ENCODE measurements around the gene C8G.

C8G gene

GRCh38 chr9:136940526-136941230 is 4.4 kb upstream of the C8G start:
- no peak for DNase-seq (ENCODE audit: extremely low read depth in 1 of 2, low read depth in 1 of 2)

DNA sequence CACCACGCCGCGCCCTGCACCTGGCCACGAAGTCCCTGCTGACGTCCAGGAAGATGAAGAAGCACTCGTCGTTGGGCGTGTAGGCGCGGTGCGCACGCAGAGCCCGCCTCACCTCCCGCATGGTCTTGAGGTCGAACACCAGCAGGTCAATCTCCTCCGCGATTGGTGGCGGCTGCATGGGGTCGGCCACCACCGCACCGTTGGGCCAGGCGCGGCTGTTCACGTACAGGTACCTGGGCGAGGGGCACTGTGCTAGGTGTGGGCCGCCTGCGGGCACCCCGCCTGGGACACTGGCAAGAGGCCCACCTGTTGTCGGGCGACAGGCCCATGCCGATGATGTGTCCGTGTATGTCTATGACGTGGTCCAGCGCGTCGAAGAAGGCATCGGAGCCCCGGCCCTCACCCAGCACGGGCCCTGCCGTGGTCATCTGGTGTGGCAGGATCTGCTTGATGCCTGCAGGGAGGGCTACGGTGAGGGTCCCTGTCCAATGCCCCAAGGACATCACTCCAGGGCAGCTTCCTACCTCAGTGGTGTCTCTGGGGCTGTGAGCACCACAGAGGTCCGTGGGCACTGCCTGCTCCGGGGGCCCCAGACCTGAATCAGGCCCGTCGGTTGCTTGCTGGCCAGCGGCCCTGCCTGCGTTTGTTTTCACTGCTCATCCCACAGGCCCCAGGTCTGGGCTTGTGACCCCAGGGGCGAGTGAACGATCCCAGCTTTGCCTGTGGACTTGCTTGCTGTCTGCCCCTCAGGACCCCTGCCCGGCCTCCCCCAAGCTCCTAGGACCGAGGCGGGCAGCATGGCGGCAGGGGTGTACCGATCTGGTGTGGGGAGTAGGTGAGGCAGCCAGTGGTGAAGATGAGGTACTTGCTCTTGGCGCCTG is 3.6 kb upstream of the C8G start:
- DNase-seq (ENCODE audit: extremely low read depth in 1 of 2, low read depth in 1 of 2), result no peak

DNA sequence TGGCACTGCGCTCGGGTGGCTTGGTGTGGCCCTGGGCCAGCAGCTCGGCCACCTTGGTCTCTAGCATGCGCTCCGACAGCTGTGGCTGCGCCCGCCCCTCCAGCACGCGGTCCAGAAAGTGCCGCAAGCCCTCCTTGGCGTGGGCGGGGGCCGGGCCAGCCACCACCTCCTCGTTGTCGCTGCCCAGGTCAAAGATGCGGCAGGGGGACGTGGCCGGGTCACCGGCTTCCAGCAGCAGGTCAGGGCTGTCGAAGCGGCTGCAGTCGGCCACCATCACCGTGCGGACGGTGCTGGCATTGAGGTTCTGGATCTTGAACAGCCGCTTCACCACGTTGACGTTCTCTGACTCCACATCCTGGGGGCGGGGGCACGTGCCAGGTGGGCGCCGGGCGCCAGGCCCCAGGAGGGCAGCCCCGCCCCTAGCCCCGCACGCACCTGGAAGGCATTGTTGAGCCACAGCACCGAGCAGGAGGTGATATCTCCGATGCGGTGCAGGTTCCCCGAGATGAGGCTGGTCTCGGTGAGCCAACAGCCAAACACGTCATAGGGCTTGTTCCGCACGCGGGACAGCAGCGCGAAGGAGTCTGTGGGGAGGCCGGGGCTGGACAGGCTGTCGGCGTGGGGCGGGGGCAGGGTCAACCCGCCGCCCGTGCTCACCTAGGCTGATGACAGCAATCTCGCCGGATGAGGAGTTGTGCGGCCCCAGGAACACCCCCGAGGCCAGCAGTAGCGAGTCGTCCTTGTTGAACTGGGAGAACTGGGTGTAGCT is 2.7 kb upstream of the C8G start:
- no peak for DNase-seq (ENCODE audit: extremely low read depth in 1 of 2, low read depth in 1 of 2)

DNA sequence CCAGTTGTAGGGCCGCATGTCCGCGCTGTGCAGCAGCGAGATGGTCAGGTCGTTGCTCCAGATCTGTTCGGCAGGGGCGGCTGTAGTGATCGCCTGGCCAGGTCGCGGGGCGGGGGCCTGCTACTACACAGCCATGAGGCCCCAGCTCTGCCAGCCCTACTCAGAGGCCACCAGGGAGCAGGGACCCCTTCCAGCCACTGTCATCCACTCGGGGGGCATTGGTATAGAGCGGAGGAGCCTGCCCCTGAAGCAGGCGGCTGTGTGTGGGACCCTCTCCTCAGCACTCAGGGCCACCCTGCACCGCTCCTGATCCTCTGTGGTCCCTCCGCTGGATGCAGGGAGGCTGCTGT is 2.2 kb upstream of the C8G start:
- DNase-seq (ENCODE audit: extremely low read depth in 1 of 2, low read depth in 1 of 2), result no peak

GRCh38 chr9:136943291-136944211 is 1.5 kb upstream of the C8G start:
- peak in 1 of 2 donors; percentile 22 for DNase-seq (ENCODE audit: extremely low read depth in 1 of 2, low read depth in 1 of 2)

DNA sequence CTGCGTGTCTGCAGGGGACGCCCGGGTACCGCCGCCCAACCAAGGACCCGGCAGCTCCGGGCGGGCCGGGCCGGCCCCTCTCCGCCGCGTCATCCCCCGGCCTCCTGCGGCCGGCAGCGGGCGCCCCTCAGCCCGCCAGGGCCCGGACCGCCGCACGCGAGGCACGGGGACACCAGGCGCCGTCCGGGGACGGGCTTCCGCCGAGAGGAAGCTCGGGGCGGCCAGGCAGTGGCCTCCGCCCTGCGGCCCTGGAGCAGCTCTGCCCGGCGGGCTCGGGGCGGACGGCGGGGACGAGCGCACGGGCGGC is 878 bp upstream of the C8G start:
- DNase-seq (ENCODE audit: extremely low read depth in 1 of 2, low read depth in 1 of 2), result no peak

DNA sequence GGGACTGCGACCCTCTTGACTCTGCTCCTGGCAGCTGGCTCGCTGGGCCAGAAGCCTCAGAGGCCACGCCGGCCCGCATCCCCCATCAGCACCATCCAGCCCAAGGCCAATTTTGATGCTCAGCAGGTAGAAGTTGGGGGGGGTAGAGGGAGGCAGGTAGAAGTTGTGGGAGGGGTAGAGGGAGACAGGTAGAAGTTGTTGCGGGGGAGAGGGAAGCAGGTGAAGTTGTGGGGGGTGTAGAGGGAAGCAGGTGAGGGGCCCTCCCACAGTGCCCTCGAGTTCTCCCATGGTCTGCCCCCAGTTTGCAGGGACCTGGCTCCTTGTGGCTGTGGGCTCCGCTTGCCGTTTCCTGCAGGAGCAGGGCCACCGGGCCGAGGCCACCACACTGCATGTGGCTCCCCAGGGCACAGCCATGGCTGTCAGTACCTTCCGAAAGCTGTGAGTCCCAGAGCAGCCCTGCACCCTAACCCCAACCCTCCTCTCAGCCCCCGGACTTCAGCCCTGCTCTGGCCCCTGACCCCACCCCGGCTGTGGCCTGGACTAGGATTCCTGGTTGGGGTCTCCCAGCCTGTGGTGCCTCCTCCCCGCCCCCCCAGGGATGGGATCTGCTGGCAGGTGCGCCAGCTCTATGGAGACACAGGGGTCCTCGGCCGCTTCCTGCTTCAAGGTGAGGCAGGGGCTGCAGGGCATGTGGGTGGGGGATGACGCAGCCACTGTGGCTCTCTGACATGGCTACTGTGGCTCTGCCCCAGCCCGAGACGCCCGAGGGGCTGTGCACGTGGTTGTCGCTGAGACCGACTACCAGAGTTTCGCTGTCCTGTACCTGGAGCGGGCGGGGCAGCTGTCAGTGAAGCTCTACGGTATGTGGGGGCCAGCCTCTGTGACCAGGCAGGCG is 537 bp downstream of the C8G start:
- no peak for DNase-seq (ENCODE audit: extremely low read depth in 1 of 2, low read depth in 1 of 2)

GRCh38 chr9:136946228-136947027 is 1.4 kb downstream of the C8G start:
- DNase-seq (ENCODE audit: extremely low read depth in 1 of 2, low read depth in 1 of 2), result no peak

DNA sequence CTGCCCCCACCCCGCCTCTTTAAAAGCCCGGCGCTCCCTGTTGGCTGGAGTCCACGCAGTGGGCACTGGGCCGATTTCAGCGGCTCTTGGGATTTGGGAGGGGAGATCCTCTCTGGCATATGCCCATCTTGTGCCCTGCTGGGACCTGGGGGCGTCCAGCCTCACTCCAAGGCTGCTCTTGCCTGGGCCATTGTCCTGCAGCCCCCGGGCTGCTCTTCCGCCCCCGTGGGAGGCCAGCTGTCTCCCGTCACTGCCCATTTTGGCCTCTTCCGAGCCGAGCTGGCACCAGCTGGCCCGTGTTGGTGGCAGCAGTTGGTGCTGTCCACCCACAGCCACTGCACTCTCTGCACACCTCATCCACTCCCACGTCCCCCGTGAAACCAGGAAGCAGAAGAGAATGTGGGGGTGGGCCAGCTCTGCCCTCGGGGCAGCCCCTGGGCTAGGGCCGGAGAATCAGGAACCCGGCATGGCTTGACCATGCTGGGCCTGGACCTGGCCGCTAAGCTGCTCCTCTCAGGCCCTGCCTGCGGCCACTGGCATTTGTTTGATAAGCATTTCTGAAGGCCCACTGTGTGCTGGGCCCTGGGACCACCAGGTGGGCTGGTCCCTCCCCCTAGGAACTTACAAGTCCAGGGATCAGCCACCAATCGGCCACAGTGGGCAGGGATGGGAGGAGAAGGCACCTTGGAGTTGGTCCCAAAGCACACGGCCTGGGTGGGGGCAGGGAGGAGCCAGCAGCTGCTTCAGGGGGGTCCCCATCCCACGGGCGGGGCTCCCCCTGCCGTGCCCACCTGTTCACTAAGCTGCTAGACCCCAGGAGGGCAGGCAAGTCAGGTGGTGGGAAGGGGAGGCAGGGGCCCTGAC is 2.2 kb downstream of the C8G start:
- no peak for DNase-seq (ENCODE audit: extremely low read depth in 1 of 2, low read depth in 1 of 2)

DNA sequence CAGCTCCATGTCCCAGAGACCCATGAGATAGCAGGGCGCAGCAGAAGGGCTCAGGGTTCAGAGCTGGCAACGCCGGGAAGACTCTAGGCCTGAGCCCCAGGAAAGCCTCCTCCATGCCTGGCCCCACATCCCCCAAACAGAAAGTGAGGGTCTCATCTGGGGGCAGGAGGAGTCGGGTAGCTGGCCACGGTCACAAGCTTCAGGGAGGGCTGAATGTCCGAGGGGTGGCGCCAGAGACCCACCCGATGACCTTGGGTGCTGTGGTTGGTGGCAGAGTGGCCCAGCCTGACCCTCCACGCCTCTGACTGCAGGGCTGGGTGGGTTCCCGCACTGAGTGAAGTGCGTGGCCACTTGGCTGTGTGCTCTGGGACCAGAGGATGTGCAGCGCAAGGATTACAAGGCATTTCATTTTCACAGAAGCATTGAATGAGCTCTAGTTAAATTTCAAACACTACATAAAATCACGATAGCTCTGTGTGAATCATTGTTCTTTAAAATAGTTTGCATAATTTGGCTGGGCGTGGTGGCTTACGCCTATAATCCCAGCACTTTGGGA is 3.0 kb downstream of the C8G start:
- no peak for DNase-seq (ENCODE audit: extremely low read depth in 1 of 2, low read depth in 1 of 2)

DNA sequence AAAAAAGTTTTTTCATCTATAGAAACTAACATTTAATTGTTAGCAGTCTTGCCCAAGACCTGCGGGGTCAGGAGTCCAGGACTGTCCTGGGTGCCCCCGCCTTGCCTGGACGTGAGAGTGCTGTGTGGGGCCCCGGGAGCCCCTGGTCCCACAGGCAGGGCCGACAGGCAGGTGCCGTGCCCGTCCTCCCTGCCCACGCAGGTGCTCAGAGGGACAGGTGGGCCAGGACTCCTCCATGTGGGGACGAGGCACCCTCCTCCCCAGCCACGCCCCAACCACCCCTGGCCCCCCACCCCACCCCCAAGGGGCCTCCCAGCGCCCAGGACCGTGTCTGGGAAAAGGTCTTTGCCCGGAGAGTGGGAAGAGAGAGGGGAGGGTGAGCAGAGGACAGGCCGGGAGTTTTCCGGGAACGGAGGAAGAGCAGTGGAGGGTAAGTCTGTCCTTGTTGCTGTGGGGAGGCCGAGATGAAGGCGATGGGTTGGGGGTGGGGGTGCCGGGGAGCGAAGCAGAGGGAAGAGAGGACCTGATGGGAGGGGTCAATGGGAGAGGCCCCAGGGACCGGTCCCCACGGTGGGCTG is 4.3 kb downstream of the C8G start:
- DNase-seq (ENCODE audit: extremely low read depth in 1 of 2, low read depth in 1 of 2), result no peak

GRCh38 chr9:136949817-136950655 is 5.0 kb downstream of the C8G start:
- DNase-seq (ENCODE audit: extremely low read depth in 1 of 2, low read depth in 1 of 2), result peak; percentile 90 to 94

- no peak for DNase-seq (ENCODE audit: extremely low read depth in 1 of 2, low read depth in 1 of 2)
Observed at GRCh38 chr9:136950656-136951276, 5.7 kb downstream of the C8G start.

GRCh38 chr9:136951541-136952320 is 6.7 kb downstream of the C8G start, which contains the start of gene LCN12:
TSS of gene LCN12 (plus strand) at chr9:136952273. CDS start at chr9:136952328, 55 bp downstream.
- DNase-seq (ENCODE audit: extremely low read depth in 1 of 2, low read depth in 1 of 2), result no peak

DNA sequence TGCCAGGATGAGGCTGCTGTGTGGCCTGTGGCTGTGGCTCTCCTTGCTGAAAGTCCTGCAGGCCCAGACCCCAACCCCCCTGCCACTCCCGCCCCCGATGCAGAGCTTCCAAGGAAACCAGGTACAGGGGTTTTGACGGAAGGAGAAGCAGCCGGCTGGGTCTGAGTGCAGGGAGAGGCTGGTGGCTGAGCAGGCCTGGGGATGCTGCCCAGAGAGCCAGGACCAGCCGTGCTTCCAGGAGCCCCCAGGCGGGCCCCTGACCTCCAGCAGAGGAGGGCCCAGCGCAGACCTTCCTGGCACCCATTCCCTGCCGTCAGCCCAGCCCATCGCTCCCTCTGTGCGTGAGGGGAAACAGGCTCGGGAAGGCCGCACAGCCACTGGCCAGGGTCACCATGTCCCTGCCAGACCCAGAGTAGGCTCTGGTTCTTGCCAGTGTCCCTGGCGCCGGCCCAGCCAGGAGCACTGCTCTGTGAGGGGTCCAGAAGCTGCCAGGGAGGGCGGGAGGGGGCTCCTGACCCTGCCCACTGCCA is 7.3 kb downstream of the C8G start:
- DNase-seq (ENCODE audit: extremely low read depth in 1 of 2, low read depth in 1 of 2), result no peak

All from stimulated activated CD8-positive, alpha-beta memory T cell treated with anti-CD3 and anti-CD28 coated beads, Interleukin-7, amount 100 ng/mL, for 48 hours (primary cell).